Osteoblast (primary cell): Measurements from ENCODE around the gene SFXN3. TPM values are rescaled to one million over a fixed set of nuclear protein-coding genes. Genes with fewer than 3 reads are reported as not detected.

Experiments used
- DNase-seq: peaks from one replicate; pipeline ENCODE4 v3.0.0; 2011; ENCODE audit warnings: low spot score, mixed read lengths; ENCODE audit not compliant: insufficient read length; ENCODE audit errors: missing footprints
- H2AFZ ChIP-seq: 2 replicates; pipeline ENCODE4 v1.6.0; 2011; ENCODE audit warnings: mild to moderate bottlenecking, low read length
- H3K27ac ChIP-seq: 2 replicates; pipeline ENCODE4 v1.5.1; 2011; ENCODE audit warnings: mild to moderate bottlenecking, low read depth, low read length, moderate library complexity
- H3K27me3 ChIP-seq: 2 replicates; pipeline ENCODE4 v1.6.0; 2012; ENCODE audit warnings: mild to moderate bottlenecking, control low read depth, inconsistent platforms, low read length, moderate library complexity; ENCODE audit not compliant: insufficient read depth
- H3K36me3 ChIP-seq: 2 replicates; pipeline ENCODE4 v1.5.1; 2011; ENCODE audit warnings: mild to moderate bottlenecking, low read length, control low read depth, moderate library complexity; ENCODE audit not compliant: insufficient read depth
- H3K4me1 ChIP-seq: 2 replicates; pipeline ENCODE4 v1.5.1; 2011; ENCODE audit warnings: mild to moderate bottlenecking, low read length, control low read depth, moderate library complexity; ENCODE audit not compliant: insufficient read depth
- H3K4me2 ChIP-seq: 2 replicates; pipeline ENCODE4 v1.6.0; 2011; ENCODE audit warnings: mild to moderate bottlenecking, low read length; ENCODE audit not compliant: insufficient read depth
- H3K4me3 ChIP-seq: fragments of 200-600 bp; sonication (generic); 3 replicates; pipeline ENCODE4 v1.5.1; 2012; ENCODE audit warnings: mild to moderate bottlenecking, low read length, inconsistent platforms; ENCODE audit not compliant: insufficient read depth
- H3K79me2 ChIP-seq: 2 replicates; pipeline ENCODE4 v1.6.0; 2012; ENCODE audit warnings: mild to moderate bottlenecking, low read length, control low read depth, inconsistent platforms; ENCODE audit not compliant: insufficient read depth
- H3K9me3 ChIP-seq: 2 replicates; pipeline ENCODE4 v1.5.1; 2011; ENCODE audit warnings: low read depth, low read length, control low read depth
- H4K20me1 ChIP-seq: 2 replicates; pipeline ENCODE4 v1.6.0; 2012; ENCODE audit warnings: mild to moderate bottlenecking, low read length, control low read depth; ENCODE audit not compliant: insufficient read depth
- CTCF ChIP-seq: IDR thresholded peaks from 2 replicates; pipeline ENCODE4 v1.5.1; 2011; ENCODE audit warnings: mild to moderate bottlenecking, low read depth, low read length, moderate library complexity; ENCODE audit errors: extremely low read depth
- total RNA-seq: library from RNA; depleted of rRNA; stranded (reverse); fragments of >200 nt; gene quantifications from 2 replicates; pipeline ENCODE4 v1.2.3, GENCODE V29; 2012

Gene SFXN3
- total RNA-seq, 1 donor: 103 TPM

DNA sequence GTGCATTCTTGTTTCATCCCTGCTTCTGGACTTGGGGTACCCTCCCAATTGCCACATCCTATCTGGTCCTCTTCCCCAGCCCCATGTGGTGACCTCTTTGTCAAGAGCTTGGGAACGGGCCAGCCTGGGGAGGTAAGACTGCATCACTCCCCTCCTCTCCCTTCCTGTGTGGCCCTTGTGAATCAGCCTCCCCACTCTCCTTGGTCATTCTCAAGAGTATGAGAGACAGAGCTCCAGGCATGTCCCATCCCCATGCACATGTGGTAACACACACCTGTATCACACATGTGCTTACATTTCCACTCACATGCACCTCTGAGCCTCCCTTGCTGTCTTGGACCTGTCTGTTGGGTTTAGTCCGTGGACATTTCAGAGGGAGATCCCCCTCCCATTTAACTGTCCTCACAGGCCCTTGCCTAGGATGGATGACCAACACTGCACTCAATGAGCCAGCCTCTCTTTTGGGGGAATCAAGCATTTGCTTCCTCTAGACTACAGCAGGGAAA is 46.3 kb upstream of the SFXN3 start:
- Histone ChIP-seq H3K4me1 (peaks cover 21% of the 10 kb centered on the region), H3K9me3 (no peaks in the 10 kb centered on the region), H3K4me3 (no peak overlapping the region), H3K79me2 (peaks cover 40% of the 10 kb centered on the region), H4K20me1 (no peaks in the 10 kb centered on the region), H3K27ac (no peak overlapping the region), H3K27me3 (no peaks in the 10 kb centered on the region), H2AFZ (no peak overlapping the region), H3K36me3 (peaks cover 30% of the 10 kb centered on the region), H3K4me2 (no peak overlapping the region)
- TF ChIP-seq CTCF: no peak
- DNase-seq: no peak

DNA sequence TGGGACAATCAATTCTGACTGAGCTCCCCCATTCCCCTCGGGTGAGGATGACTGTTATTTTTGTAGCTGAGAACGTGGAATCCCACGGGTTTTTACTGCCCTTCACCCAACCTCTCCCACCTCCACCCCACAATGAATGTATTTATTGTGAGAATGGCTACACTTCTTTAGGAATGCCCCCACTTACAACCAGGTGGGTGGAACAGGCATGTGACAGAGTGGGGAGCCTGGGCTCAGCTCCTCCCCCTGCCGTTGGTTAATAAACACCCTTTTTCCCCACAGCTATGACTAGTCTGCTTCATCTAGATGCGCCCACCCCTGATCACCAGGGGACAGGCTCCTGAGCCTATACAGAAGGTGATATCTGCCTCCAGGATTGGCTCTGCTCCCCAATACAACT is 45.7 kb upstream of the SFXN3 start:
- Histone ChIP-seq H4K20me1 (no peaks in the 10 kb centered on the region), H3K36me3 (peaks cover 35% of the 10 kb centered on the region), H2AFZ (no peak overlapping the region), H3K4me1 (peaks cover 21% of the 10 kb centered on the region), H3K9me3 (no peaks in the 10 kb centered on the region), H3K27ac (no peak overlapping the region), H3K4me3 (no peak overlapping the region), H3K4me2 (no peak overlapping the region), H3K27me3 (no peaks in the 10 kb centered on the region), H3K79me2 (peaks cover 45% of the 10 kb centered on the region)
- TF ChIP-seq CTCF: no peak
- no peak for DNase-seq

- no peak for DNase-seq
- H4K20me1 ChIP-seq: no peaks in the 10 kb centered on the region
- TF ChIP-seq CTCF: no peak
- H3K9me3 ChIP-seq: no peaks in the 10 kb centered on the region
- H3K4me1 ChIP-seq: peaks cover 21% of the 10 kb centered on the region
- peaks cover 40% of the 10 kb centered on the region for H3K36me3 ChIP-seq
- no peaks in the 10 kb centered on the region for H3K27me3 ChIP-seq
- H3K79me2 ChIP-seq: peaks cover 54% of the 10 kb centered on the region
- H3K4me2 ChIP-seq: peak overlapping the region; percentile 97
- peak overlapping the region; percentile 95 for H3K4me3 ChIP-seq
- H3K27ac ChIP-seq: peak overlapping the region; percentile 63
- H2AFZ ChIP-seq: peak overlapping the region; percentile 99
Observed at GRCh38 chr10:100986623-100986951, 44.4 kb upstream of the SFXN3 start.

GRCh38 chr10:100986952-100987684 is 43.9 kb upstream of the SFXN3 start, which contains the start of the genes MRPL43 and TWNK:
MRPL43 (minus strand) TSS chr10:100987497; CDS start chr10:100987443, 54 bp downstream.
TWNK (plus strand) TSS chr10:100987543; CDS start chr10:100988211, 668 bp downstream.
- no peaks in the 10 kb centered on the region for H3K9me3 ChIP-seq
- peak within 1 kb of the TSS; percentile 95 for H3K4me3 ChIP-seq
- H3K27me3 ChIP-seq: no peaks in the 10 kb centered on the region
- peak within 1 kb of the TSS; percentile 97 for H3K4me2 ChIP-seq
- peak within 1 kb of the TSS; percentile 99 for H2AFZ ChIP-seq
- H3K36me3 ChIP-seq: peaks cover 40% of the 10 kb centered on the region
- peak within 1 kb of the TSS; percentile 63 for H3K27ac ChIP-seq
- H4K20me1 ChIP-seq: no peaks in the 10 kb centered on the region
- no peak for TF ChIP-seq CTCF
- peaks cover 54% of the 10 kb centered on the region for H3K79me2 ChIP-seq
- DNase-seq: peak; percentile 99
- H3K4me1 ChIP-seq: peaks cover 21% of the 10 kb centered on the region
